Right lobe of liver (tissue), 4 donors: ENCODE results near the gene ST14.

ENCODE experiments used
- POLR2A ChIP-seq: fragments of 450-650 bp; IDR thresholded peaks from one replicate; pipeline ENCODE4 v1.6.1; 2017; ENCODE audit warnings: antibody characterized with exemption, mild to moderate bottlenecking
- TF ChIP-seq, protein P1 (sequence below), 4 donors: fragments of 200-600 bp in 3 of 4; fragments of 450-650 bp in 1 of 4; IDR thresholded peaks; one replicate each; pipeline versions ENCODE4 v1.5.1 to v1.8.0; 2016 to 2022; ENCODE audit warnings: antibody characterized with exemption in 4 of 4, mild to moderate bottlenecking in 2 of 4
- donor health status: DM: no; HTN: no; CAD: no.
- donor health status: DM: no; HTN: no; CAD: no.
- donor health status: DM: no; HTN: yes; CAD: no.

DNA sequence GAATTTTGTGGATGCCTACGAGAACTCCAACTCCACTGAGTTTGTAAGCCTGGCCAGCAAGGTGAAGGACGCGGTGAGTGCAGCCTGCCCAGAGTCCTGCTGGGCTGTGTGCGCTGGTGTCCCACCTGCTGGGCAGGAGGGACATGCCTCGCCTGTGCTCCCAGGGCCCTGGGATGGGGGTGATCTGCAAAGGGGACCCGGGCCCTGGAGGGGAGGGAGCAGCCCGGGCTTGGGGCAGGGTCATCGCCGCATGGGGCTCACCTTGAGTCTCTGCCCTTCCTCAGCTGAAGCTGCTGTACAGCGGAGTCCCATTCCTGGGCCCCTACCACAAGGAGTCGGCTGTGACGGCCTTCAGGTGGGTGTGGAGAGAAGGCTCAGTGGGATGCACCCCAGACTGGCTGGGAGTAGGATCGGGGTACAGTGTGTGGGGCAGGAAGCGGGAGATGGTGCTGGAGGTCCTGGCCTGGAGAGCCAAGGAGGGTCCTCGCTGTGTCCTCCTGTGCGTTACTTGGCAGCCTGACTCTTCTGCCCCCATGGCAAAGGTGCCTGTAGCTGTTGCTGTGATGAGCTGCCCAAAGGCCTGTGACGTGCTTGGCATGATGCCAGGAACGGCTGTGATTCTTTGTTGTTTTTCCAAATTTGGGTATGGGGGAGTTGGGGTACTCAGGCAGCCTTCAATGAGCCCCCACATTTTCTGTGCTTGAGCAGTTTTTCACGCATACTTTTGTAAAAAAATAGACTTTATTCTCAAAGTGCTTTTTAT is 29.2 kb downstream of the ST14 start:
- TF ChIP-seq, protein P1, sequence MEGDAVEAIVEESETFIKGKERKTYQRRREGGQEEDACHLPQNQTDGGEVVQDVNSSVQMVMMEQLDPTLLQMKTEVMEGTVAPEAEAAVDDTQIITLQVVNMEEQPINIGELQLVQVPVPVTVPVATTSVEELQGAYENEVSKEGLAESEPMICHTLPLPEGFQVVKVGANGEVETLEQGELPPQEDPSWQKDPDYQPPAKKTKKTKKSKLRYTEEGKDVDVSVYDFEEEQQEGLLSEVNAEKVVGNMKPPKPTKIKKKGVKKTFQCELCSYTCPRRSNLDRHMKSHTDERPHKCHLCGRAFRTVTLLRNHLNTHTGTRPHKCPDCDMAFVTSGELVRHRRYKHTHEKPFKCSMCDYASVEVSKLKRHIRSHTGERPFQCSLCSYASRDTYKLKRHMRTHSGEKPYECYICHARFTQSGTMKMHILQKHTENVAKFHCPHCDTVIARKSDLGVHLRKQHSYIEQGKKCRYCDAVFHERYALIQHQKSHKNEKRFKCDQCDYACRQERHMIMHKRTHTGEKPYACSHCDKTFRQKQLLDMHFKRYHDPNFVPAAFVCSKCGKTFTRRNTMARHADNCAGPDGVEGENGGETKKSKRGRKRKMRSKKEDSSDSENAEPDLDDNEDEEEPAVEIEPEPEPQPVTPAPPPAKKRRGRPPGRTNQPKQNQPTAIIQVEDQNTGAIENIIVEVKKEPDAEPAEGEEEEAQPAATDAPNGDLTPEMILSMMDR (IDR thresholded peaks at IDR 0.05) = no peak
- TF ChIP-seq POLR2A = no peak
